NT2/D1 (cell line): ENCODE measurements around the gene RNF220.

ENCODE experiments used
- YY1 ChIP-seq: IDR thresholded peaks from 2 replicates; pipeline ENCODE4 v1.6.1; 2011; ENCODE audit not compliant: insufficient read length, insufficient read depth
- ZNF274 ChIP-seq: IDR thresholded peaks from 2 replicates; pipeline ENCODE4 v1.6.1; 2011; ENCODE audit warnings: mild to moderate bottlenecking, low read depth, low read length

- TF ChIP-seq YY1: no peak
- no peak for TF ChIP-seq ZNF274
These were observed 268.6 kb downstream of the RNF220 start for GRCh38 chr1:44673675-44674112.
